ENCODE data around the gene NAA80. TPM values are rescaled to one million over a fixed set of nuclear protein-coding genes. Genes with fewer than 3 reads are reported as not detected.

The NAA80 gene
- total and polyA plus RNA-seq, 10 of the 15 experiments (the other 5 are each of a cell fraction or from before 2014, with no cell fraction given), result 0.48 to 12.7 (median 6.7) TPM

DNA sequence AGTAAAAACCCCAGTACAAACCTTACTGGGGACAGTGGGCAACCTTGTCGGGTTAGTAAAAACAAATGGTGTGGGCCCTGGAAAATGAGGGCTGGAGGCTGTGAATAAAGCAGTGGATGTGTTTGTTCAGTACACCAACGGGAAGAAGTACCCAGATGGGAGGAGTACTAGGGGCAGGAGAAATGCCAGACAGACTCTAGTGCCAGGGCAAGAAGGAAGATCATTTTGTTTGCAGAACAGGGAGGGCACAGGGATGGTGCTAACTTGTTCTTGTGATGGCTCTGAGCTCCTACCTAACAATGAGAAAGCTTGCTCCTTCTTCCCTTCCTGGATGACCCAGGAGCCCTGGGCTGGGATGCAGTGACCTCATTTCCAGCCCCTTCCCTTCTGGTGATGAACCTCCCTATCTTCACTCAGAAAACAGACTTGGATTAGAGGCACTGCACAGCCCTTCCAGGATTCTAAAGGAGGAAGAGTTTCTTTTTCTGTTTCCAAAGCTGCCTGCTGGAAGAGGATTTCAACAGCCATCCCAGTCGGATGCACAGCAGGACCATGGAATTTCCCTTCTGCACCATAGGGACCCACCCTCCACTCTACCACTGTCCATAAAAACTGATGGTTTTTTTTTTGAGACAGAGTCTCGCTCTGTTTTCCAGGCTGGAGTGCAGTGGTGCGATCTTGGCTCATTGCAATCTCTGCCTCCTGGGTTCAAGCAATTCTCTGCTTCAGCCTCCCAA lies 35.3 kb upstream of the NAA80 start (continued):
- no peak for TF ChIP-seq ZBTB11 (CRISPR knock-in tag; IDR thresholded peaks at IDR 0.05)

DNA sequence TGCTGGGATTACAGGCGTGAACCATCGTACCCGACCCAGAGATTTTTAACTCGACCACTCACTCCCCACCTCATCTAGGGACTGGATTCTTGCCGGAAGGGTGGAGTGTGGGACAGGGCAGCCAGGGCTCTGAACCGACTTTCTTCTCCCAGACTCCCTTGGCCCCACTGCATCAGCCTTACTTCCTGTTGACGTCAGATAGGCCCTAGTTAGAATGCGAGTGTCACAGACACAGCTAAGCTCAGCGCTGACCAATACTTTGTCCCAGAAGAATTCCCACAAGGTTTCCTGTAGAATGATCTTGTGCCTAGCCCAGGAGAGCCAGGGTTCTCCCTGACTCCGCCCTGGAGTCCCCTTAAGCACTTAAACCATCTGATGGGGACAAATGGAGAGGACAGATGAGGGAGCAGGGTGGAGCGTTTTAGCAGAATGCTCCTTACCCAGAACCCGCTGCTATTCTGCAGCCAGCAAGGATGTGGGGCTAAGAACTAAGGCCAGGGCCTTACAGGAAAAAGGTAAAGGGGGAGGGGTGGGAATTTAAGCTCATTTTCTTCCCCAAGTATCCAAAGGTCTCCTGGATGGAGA lies 34.6 kb upstream of the NAA80 start:
- intact Hi-C loops (cut with micrococcal nuclease; ENCODE audit: unreplicated experiment), result no loop called here
- H3K4me2 ChIP-seq (ENCODE audit: control insufficient read depth, insufficient read depth), result peak overlapping the region; percentile 77
- TF ChIP-seq ZBTB33 (IDR thresholded peaks at IDR 0.05) (no peak), ZNF274 (IDR thresholded peaks at IDR 0.05; ENCODE audit: insufficient read depth, insufficient read length) (no peak), NFYB (IDR thresholded peaks at IDR 0.05; ENCODE audit: insufficient read depth, low read depth, low read length) (no peak), MLLT1 (IDR thresholded peaks at IDR 0.05) (no peak), CEBPB (IDR thresholded peaks at IDR 0.05; ENCODE audit: borderline replicate concordance in 1 of 2, low read depth in 2 of 2, low read length in 2 of 2) (no peak), CEBPZ (IDR thresholded peaks at IDR 0.05; ENCODE audit: low read depth, low read length) (no peak), ETV6 (conservative IDR thresholded peaks at IDR 0.05 in 1 of 2, IDR thresholded peaks at IDR 0.05 in 1 of 2; ENCODE audit: borderline replicate concordance in 1 of 2, low read depth in 1 of 2) (no peak)

More for the DNA sequence above, 34.6 kb upstream of the NAA80 start:
- in situ Hi-C loops (cut with MboI), result loop anchor here (10.0 kb wide), 1 partner anchor 1061 kb away; the partner anchor contains the start of gene RBM15B
- Histone ChIP-seq H3K79me2 (ENCODE audit: control insufficient read depth, insufficient read depth, low read length) (peaks cover 58% of the 10 kb centered on the region), H3K4me3 (peak overlapping the region; percentile 28; the same call in 1 of the 2 replicates), H3K4me1 (ENCODE audit: control insufficient read depth, insufficient read depth, low read length) (peaks cover 10% of the 10 kb centered on the region; the same call in 1 of the 2 replicates), H4K20me1 (ENCODE audit: control insufficient read depth, insufficient read depth) (no peaks in the 10 kb centered on the region; the same call in 1 of the 2 replicates), H3K9ac (ENCODE audit: control insufficient read depth, insufficient read depth, low read length) (peak overlapping the region; percentile 15; the same call in 1 of the 2 replicates), H2AFZ (ENCODE audit: control insufficient read depth, low read depth, low read length) (no peak overlapping the region), H3K27ac (ENCODE audit: control insufficient read depth, insufficient read depth) (no peak overlapping the region), H3K36me3 (ENCODE audit: control insufficient read depth in 2 of 2, insufficient read depth in 2 of 2, low read length in 1 of 2) (peaks cover 19 to 27% of the 10 kb centered on the region in 2 experiments), H3K9me3 (replicated peaks; ENCODE audit: control insufficient read depth, insufficient read depth, low read length) (no peaks in the 10 kb centered on the region), H3K27me3 (replicated peaks in 1 of 2; ENCODE audit: control insufficient read depth in 2 of 2, insufficient read depth in 2 of 2, low read length in 1 of 2) (no peaks in the 10 kb centered on the region)
- DNase-seq (ENCODE audit: low read depth, low spot score) (no peak), ATAC-seq (no peak), FAIRE-seq (no peak)
- SMC1A ChIA-PET (ENCODE audit: uncharacterized antibody, unreplicated experiment), result interaction anchor here (1.5 kb wide), 1 partner anchor 13 kb away, joined by 3 read pairs; no protein-coding TSS in a partner anchor
- 74% methylated on average over 12 of the region's 12 CpGs for WGBS (ENCODE audit: insufficient coverage, insufficient replicate concordance, low lambda C conversion rate, missing lambda C conversion rate)
- CTCF ChIA-PET, result interaction anchor here (0.6 to 10.5 kb wide), 3 partner anchors 11 to 35 kb away, joined by 3 to 72 read pairs (median 5); partner anchors contain the start of genes HYAL2, HYAL3 and NAA80
- RAD21 ChIA-PET (ENCODE audit: unreplicated experiment), result no interaction called here
- POLR2A ChIA-PET, result interaction anchor here (1.0 to 1.7 kb wide), 3 partner anchors 11 to 27 kb away, joined by 3 to 5 read pairs (median 4); partner anchors contain the start of gene HYAL2
- BruUV-seq (replicated peaks), result no TSS peak

Data from GM12878 (cell line).